ENCODE results near the gene ZFP36L2.

ZFP36L2 gene

GRCh38 chr2:43233218-43234212 lies 7.1 kb upstream of the ZFP36L2 start:
- Histone ChIP-seq H3K27me3 (ENCODE audit: control insufficient read depth, insufficient read depth, low read length) (no peaks in the 10 kb centered on the region), H3K4me1 (no peaks in the 10 kb centered on the region), H3K4me3 (ENCODE audit: low read depth, low read length) (no peak overlapping the region), H3K4me2 (ENCODE audit: low read length) (no peak overlapping the region), H2AFZ (no peak overlapping the region), H3K9ac (no peak overlapping the region), H3K79me2 (no peaks in the 10 kb centered on the region), H3K9me3 (ENCODE audit: control insufficient read depth, low read length) (no peaks in the 10 kb centered on the region), H3K27ac (no peak overlapping the region), H3K36me3 (ENCODE audit: control insufficient read depth, insufficient read depth, low read length) (no peaks in the 10 kb centered on the region)
- TF ChIP-seq CTCF (IDR thresholded peaks at IDR 0.05): no peak

GRCh38 chr2:43230951-43231827 lies 4.8 kb upstream of the ZFP36L2 start:
- H3K27ac ChIP-seq: no peak overlapping the region
- H3K36me3 ChIP-seq (ENCODE audit: control insufficient read depth, insufficient read depth, low read length): no peaks in the 10 kb centered on the region
- no peak overlapping the region for H3K4me2 ChIP-seq (ENCODE audit: low read length)
- H3K27me3 ChIP-seq (ENCODE audit: control insufficient read depth, insufficient read depth, low read length): no peaks in the 10 kb centered on the region
- TF ChIP-seq CTCF (IDR thresholded peaks at IDR 0.05): no peak
- H3K4me1 ChIP-seq: peaks cover 5% of the 10 kb centered on the region
- H3K79me2 ChIP-seq: no peaks in the 10 kb centered on the region
- no peaks in the 10 kb centered on the region for H3K9me3 ChIP-seq (ENCODE audit: control insufficient read depth, low read length)
- H2AFZ ChIP-seq: no peak overlapping the region
- H3K9ac ChIP-seq: no peak overlapping the region
- H3K4me3 ChIP-seq (ENCODE audit: low read depth, low read length): no peak overlapping the region

- Histone ChIP-seq H3K4me2 (ENCODE audit: low read length) (no peak overlapping the region), H3K9ac (no peak overlapping the region), H3K36me3 (ENCODE audit: control insufficient read depth, insufficient read depth, low read length) (no peaks in the 10 kb centered on the region), H3K4me1 (peaks cover 5% of the 10 kb centered on the region), H3K27ac (no peak overlapping the region), H3K27me3 (ENCODE audit: control insufficient read depth, insufficient read depth, low read length) (no peaks in the 10 kb centered on the region), H3K9me3 (ENCODE audit: control insufficient read depth, low read length) (no peaks in the 10 kb centered on the region), H3K4me3 (ENCODE audit: low read depth, low read length) (no peak overlapping the region), H3K79me2 (no peaks in the 10 kb centered on the region), H2AFZ (no peak overlapping the region)
- peak; percentile 5 for TF ChIP-seq CTCF (IDR thresholded peaks at IDR 0.05)
Observed at GRCh38 chr2:43230351-43230885, 4.0 kb upstream of the ZFP36L2 start.

- H3K9ac ChIP-seq: no peak overlapping the region
- no peaks in the 10 kb centered on the region for H3K9me3 ChIP-seq (ENCODE audit: control insufficient read depth, low read length)
- H3K4me1 ChIP-seq: peaks cover 5% of the 10 kb centered on the region
- peak overlapping the region; percentile 84 for H3K27ac ChIP-seq
- no peak overlapping the region for H3K4me2 ChIP-seq (ENCODE audit: low read length)
- H3K4me3 ChIP-seq (ENCODE audit: low read depth, low read length): no peak overlapping the region
- no peaks in the 10 kb centered on the region for H3K36me3 ChIP-seq (ENCODE audit: control insufficient read depth, insufficient read depth, low read length)
- no peaks in the 10 kb centered on the region for H3K79me2 ChIP-seq
- no peak overlapping the region for H2AFZ ChIP-seq
- TF ChIP-seq CTCF (IDR thresholded peaks at IDR 0.05): no peak
- H3K27me3 ChIP-seq (ENCODE audit: control insufficient read depth, insufficient read depth, low read length): no peaks in the 10 kb centered on the region
Observed at GRCh38 chr2:43228756-43229659, 2.6 kb upstream of the ZFP36L2 start.

Measured in parathyroid adenoma (tissue), 2 donors.